Ovary (tissue), 3 donors: ENCODE measurements around the gene CNP.

ENCODE experiments used
- POLR2A ChIP-seq: fragments of 450-650 bp; IDR thresholded peaks from one replicate; pipeline ENCODE4 v1.6.1; 2017; ENCODE audit warnings: antibody characterized with exemption, mild to moderate bottlenecking, moderate library complexity
- TF ChIP-seq, protein P1 (sequence below), 3 donors: fragments of 450-650 bp in 2 of 3; fragments of 200-600 bp in 1 of 3; IDR thresholded peaks; one replicate each; pipeline versions ENCODE4 v1.5.1 to v1.8.0; 2016 to 2022; ENCODE audit warnings: antibody characterized with exemption in 3 of 3, mild to moderate bottlenecking in 1 of 3
- donor health status: DM: no; HTN: no; CAD: no.

DNA sequence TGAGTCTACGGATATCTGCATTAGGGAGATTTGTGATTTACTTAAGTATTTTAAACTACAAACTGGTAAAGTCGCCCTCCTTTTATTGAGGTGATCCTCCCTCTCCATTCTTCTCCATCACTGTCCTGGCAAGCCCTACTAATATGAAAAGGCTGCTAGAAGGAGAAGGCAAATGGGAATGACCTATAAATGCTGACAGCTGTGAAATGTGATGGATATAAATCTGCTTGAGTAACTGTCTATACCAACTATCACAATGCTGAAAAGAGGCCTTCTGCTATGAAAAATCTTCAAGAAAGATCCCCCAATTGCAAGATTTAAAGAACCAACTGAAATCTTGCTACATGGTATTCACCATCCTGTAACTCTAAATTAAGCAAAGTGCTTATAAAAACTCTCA, 35.1 kb downstream of the CNP start:
- TF ChIP-seq, protein P1, sequence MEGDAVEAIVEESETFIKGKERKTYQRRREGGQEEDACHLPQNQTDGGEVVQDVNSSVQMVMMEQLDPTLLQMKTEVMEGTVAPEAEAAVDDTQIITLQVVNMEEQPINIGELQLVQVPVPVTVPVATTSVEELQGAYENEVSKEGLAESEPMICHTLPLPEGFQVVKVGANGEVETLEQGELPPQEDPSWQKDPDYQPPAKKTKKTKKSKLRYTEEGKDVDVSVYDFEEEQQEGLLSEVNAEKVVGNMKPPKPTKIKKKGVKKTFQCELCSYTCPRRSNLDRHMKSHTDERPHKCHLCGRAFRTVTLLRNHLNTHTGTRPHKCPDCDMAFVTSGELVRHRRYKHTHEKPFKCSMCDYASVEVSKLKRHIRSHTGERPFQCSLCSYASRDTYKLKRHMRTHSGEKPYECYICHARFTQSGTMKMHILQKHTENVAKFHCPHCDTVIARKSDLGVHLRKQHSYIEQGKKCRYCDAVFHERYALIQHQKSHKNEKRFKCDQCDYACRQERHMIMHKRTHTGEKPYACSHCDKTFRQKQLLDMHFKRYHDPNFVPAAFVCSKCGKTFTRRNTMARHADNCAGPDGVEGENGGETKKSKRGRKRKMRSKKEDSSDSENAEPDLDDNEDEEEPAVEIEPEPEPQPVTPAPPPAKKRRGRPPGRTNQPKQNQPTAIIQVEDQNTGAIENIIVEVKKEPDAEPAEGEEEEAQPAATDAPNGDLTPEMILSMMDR (IDR thresholded peaks at IDR 0.05): no peak
- TF ChIP-seq POLR2A: no peak
